ENCODE data around the gene SUGCT. TPM values are rescaled to one million over a fixed set of nuclear protein-coding genes. Genes with fewer than 3 reads are reported as not detected.

The SUGCT gene
- total and polyA plus RNA-seq, 8 donors, result 0.87 to 8.0 (median 2.9) TPM; not detected in 1

DNA sequence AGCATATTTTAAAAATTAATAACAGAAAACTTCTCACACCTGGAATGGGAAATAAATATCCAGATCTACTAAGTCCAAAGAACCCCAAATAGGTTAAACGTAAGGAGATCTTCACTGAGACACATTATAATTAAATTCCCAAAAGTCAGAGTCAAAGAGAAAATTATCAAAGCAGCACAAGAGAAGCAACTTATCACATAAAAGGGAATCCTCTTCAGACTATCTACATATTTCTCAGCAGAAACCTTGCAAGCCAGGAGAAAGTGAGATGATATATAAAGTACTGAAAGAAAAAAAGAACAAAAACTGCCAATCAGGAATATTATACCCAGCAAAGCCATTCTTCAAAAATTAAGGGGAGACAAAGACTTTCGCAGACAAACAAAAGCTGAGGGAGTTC lies 756.4 kb downstream of the SUGCT start:
- 87 to 97% (median 91%) methylated on average over 2 of the region's 2 CpGs for WGBS, 5 donors
- intact Hi-C loops (cut with DNase I; ENCODE audit: low total_unique reads), result no loop called here

DNA sequence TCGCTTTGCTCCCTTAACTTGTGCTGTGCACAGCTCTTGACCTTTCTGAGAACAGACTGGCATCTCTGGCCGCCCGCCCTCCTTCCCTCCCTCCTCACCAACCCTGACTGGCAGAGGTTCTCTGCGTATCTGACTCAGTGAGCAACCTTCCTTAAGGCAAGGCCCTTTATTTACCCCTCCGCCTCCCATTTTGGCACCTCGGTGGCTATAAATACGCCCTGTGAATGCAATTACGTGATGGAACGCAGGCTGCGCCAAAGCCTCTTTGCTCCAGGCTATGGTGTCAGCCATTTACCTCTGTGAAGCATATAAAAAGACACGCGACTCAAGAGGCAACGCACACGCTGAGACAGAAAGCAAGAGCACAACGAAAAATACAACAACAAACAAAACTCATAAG lies 764.3 kb downstream of the SUGCT start:
- 92 to 95% (median 93%) methylated on average over 15 of the region's 15 CpGs for WGBS, 5 donors
- TF ChIP-seq POLR2A (IDR thresholded peaks at IDR 0.05), result no peak
- TF ChIP-seq EP300 (IDR thresholded peaks at IDR 0.05), result no peak
- TF ChIP-seq POLR2AphosphoS5 (IDR thresholded peaks at IDR 0.05), result no peak
- TF ChIP-seq, protein P1, sequence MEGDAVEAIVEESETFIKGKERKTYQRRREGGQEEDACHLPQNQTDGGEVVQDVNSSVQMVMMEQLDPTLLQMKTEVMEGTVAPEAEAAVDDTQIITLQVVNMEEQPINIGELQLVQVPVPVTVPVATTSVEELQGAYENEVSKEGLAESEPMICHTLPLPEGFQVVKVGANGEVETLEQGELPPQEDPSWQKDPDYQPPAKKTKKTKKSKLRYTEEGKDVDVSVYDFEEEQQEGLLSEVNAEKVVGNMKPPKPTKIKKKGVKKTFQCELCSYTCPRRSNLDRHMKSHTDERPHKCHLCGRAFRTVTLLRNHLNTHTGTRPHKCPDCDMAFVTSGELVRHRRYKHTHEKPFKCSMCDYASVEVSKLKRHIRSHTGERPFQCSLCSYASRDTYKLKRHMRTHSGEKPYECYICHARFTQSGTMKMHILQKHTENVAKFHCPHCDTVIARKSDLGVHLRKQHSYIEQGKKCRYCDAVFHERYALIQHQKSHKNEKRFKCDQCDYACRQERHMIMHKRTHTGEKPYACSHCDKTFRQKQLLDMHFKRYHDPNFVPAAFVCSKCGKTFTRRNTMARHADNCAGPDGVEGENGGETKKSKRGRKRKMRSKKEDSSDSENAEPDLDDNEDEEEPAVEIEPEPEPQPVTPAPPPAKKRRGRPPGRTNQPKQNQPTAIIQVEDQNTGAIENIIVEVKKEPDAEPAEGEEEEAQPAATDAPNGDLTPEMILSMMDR (IDR thresholded peaks at IDR 0.05), result no peak
- peaks cover 0 to 35% (median 13%) of the 10 kb centered on the region in 4 donors for H3K9me3 ChIP-seq

More for the DNA sequence above, 756.4 kb downstream of the SUGCT start:
- H3K4me3 ChIP-seq, result no peak overlapping the region
- no peaks in the 10 kb centered on the region for H3K4me1 ChIP-seq
- TF ChIP-seq, protein P1 (IDR thresholded peaks at IDR 0.05), result no peak
- TF ChIP-seq POLR2A (IDR thresholded peaks at IDR 0.05) (no peak), EP300 (IDR thresholded peaks at IDR 0.05) (no peak), POLR2AphosphoS5 (IDR thresholded peaks at IDR 0.05) (no peak)
- DNase-seq, result no peak
- no peak overlapping the region for H3K27ac ChIP-seq
- H3K9me3 ChIP-seq, result peaks cover 0 to 40% (median 23%) of the 10 kb centered on the region in 4 donors
- no peaks in the 10 kb centered on the region for H3K36me3 ChIP-seq
- H3K27me3 ChIP-seq, result no peaks in the 10 kb centered on the region

GRCh38 chr7:40899636-40900507 lies 765.1 kb downstream of the SUGCT start:
- Histone ChIP-seq H3K27ac (peak overlapping the region in 1 of 5 donors; percentile 39), H3K36me3 (no peaks in the 10 kb centered on the region), H3K9me3 (peaks cover 0 to 28% (median 13%) of the 10 kb centered on the region in 4 donors), H3K27me3 (no peaks in the 10 kb centered on the region), H3K4me1 (no peaks in the 10 kb centered on the region), H3K4me3 (no peak overlapping the region)
- intact Hi-C loops (cut with DNase I; ENCODE audit: low total_unique reads), result no loop called here
- 75 to 91% (median 84%) methylated on average over 16 of the region's 16 CpGs for WGBS, 5 donors
- DNase-seq, result no peak
- TF ChIP-seq POLR2AphosphoS5 (IDR thresholded peaks at IDR 0.05) (no peak), EP300 (IDR thresholded peaks at IDR 0.05) (no peak), POLR2A (IDR thresholded peaks at IDR 0.05) (no peak)
- TF ChIP-seq, protein P1 (IDR thresholded peaks at IDR 0.05), result no peak

More for the DNA sequence above, 764.3 kb downstream of the SUGCT start:
- no peak for DNase-seq
- Histone ChIP-seq H3K4me1 (no peaks in the 10 kb centered on the region), H3K27ac (peak overlapping the region in 1 of 5 donors; percentile 39), H3K4me3 (no peak overlapping the region), H3K27me3 (no peaks in the 10 kb centered on the region), H3K36me3 (no peaks in the 10 kb centered on the region)
- intact Hi-C loops (cut with DNase I; ENCODE audit: low total_unique reads), result no loop called here

GRCh38 chr7:40903872-40904271 lies 769.1 kb downstream of the SUGCT start:
- Histone ChIP-seq H3K27ac (no peak overlapping the region), H3K4me3 (no peak overlapping the region), H3K9me3 (peaks cover 0 to 6% (median 0%) of the 10 kb centered on the region in 4 donors), H3K36me3 (no peaks in the 10 kb centered on the region), H3K4me1 (no peaks in the 10 kb centered on the region), H3K27me3 (no peaks in the 10 kb centered on the region)
- no peak for DNase-seq
- intact Hi-C loops (cut with DNase I; ENCODE audit: low total_unique reads), result no loop called here
- WGBS, 5 donors, result 85 to 90% (median 89%) methylated on average over 10 of the region's 10 CpGs
- TF ChIP-seq EP300 (IDR thresholded peaks at IDR 0.05), result no peak
- no peak for TF ChIP-seq POLR2AphosphoS5 (IDR thresholded peaks at IDR 0.05)
- TF ChIP-seq, protein P1 (IDR thresholded peaks at IDR 0.05), result no peak
- no peak for TF ChIP-seq POLR2A (IDR thresholded peaks at IDR 0.05)

All from stomach (tissue), 9 donors.